Subcutaneous adipose tissue (tissue), 4 donors: ENCODE results near the gene ZNF770. TPM values are rescaled to one million over a fixed set of nuclear protein-coding genes. Genes with fewer than 3 reads are reported as not detected.

Source experiments
- total RNA-seq, 4 donors: library from RNA; depleted of rRNA; stranded (reverse); fragments of >200 nt; gene quantifications; one replicate each; pipeline ENCODE4 v1.1.0, GENCODE V29; 2016
- TF ChIP-seq, protein P1 (sequence below): fragments of 450-650 bp; IDR thresholded peaks from one replicate; pipeline ENCODE4 v1.5.1; 2016; ENCODE audit warnings: low read depth, mild to moderate bottlenecking, control low read depth, antibody characterized with exemption, moderate library complexity

The ZNF770 gene, protein sequence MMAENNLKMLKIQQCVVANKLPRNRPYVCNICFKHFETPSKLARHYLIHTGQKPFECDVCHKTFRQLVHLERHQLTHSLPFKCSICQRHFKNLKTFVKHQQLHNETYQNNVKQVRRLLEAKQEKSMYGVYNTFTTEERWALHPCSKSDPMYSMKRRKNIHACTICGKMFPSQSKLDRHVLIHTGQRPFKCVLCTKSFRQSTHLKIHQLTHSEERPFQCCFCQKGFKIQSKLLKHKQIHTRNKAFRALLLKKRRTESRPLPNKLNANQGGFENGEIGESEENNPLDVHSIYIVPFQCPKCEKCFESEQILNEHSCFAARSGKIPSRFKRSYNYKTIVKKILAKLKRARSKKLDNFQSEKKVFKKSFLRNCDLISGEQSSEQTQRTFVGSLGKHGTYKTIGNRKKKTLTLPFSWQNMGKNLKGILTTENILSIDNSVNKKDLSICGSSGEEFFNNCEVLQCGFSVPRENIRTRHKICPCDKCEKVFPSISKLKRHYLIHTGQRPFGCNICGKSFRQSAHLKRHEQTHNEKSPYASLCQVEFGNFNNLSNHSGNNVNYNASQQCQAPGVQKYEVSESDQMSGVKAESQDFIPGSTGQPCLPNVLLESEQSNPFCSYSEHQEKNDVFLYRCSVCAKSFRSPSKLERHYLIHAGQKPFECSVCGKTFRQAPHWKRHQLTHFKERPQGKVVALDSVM
- 10 to 100 TPM; 18.9 to 33.4 (median 23.4) TPM for total RNA-seq

DNA sequence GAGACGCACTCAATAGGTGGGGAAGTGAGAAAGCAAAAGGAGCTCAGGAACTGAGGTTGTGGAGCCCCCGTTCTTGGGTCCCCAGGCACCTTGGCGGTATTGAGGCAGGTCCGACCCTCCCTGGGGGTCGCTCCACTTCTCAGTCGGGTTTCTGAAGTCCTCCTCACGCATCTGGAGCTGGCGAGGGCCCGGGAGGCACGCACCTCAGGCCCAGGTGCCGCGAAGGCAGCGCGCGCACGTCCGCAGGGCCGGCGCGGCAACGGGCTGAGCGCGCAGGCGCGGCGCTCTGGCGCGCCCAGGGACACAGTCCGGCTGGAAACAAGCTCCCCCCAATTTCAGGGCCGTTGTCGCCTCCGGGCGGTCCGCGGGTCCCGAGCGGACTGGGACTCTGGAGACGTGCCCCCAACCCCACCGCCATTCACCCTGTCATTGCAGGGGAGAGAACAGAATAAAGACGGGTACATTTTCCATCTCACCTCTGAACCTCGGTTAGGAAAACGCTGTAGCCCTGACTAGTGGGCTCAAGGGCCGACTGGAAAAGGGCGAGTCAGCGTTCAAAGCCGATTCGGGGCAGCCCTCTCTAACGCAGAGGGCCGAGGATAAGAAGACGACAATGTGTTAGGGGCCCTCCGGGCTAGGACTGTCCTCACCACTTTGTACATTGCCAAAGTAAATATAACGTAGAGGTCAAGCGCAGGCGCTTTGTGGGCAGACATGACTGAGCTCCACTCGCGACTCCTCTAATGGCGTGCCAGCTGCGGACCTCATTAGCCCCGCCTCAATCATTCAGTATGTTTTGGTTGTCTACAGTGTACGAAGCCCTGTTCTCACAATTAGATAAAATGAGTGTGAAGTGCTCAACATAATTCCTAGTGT lies at the start of gene ZNF770:
Gene ZNF770 (minus strand): TSS at position 261 of the 876 bp plus-strand sequence. CDS start 4,853 bp downstream, outside the sequence.
- TF ChIP-seq, protein P1, sequence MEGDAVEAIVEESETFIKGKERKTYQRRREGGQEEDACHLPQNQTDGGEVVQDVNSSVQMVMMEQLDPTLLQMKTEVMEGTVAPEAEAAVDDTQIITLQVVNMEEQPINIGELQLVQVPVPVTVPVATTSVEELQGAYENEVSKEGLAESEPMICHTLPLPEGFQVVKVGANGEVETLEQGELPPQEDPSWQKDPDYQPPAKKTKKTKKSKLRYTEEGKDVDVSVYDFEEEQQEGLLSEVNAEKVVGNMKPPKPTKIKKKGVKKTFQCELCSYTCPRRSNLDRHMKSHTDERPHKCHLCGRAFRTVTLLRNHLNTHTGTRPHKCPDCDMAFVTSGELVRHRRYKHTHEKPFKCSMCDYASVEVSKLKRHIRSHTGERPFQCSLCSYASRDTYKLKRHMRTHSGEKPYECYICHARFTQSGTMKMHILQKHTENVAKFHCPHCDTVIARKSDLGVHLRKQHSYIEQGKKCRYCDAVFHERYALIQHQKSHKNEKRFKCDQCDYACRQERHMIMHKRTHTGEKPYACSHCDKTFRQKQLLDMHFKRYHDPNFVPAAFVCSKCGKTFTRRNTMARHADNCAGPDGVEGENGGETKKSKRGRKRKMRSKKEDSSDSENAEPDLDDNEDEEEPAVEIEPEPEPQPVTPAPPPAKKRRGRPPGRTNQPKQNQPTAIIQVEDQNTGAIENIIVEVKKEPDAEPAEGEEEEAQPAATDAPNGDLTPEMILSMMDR, result no peak

DNA sequence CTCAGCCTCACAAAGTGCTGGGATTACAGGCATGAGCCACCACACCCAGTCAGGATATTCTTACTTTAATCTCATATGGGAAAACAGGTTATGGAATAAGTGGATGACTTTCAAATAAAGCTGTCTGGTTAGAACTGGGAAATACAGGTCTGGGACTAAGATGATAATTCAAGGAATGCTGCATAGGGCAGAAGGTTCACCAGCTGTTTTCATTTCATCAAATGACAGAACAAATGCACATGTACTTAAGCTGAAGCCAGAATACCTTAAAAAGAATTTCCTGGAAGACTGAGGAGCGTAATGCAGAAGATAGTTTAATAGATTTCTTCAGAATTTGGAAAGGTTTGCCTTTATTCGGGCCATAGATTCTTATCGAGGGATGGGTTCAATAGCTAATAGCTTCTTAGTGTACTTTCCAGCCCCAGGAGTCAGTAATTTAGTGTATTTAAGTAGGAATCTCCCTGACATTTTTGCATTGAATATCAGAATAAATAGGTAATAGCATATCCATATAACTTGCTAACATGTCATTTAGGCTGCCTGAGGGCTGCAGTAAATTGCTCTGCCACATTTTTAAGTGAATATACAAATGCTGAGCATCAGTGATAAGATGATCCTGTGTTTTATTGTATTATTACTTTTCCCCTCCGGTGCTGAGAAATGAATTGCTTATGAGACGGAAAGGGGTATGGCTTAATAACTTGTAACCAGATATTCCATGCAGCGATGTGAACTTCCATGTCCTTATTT lies 40.3 kb upstream of the ZNF770 start:
- TF ChIP-seq, protein P1, result no peak

DNA sequence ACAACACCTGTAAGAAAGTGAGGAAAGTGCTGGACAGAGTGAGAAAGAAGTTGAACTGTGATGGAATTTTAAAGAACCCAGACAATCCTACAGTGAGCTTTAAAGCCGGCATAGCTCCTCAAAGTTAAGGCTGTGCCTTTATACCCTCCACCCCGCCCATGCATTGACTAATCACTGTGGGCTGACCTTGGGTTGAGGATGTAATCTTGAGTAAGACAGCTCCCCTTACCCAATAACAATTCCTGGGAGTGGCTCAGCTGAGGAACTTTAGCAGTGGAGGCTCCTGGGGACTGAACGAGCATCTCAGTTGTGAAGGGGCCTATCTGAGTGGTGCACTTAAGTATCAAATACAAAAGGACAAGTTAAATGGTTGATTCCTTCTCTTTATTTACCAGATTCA lies 35.7 kb upstream of the ZNF770 start:
- TF ChIP-seq, protein P1, result no peak

DNA sequence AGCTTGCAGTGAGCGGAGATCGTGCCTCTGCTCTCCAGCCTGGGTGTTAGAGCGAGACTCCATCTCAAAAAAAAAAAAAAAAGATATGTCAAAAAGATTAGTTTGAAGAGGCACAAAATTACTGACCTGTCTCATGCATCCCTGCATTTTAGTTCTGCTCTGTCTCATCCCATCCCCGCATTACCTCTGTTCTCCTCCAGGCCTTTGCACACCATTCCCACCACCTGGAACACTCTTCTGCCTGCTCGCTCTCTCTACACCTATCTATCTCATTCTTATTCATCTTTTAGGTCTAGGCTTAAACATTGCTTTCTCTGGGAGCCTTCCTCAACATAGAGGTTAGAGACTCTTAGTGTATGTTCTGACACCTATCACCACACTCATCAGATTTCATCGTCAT lies 32.9 kb upstream of the ZNF770 start:
- TF ChIP-seq, protein P1, result no peak

DNA sequence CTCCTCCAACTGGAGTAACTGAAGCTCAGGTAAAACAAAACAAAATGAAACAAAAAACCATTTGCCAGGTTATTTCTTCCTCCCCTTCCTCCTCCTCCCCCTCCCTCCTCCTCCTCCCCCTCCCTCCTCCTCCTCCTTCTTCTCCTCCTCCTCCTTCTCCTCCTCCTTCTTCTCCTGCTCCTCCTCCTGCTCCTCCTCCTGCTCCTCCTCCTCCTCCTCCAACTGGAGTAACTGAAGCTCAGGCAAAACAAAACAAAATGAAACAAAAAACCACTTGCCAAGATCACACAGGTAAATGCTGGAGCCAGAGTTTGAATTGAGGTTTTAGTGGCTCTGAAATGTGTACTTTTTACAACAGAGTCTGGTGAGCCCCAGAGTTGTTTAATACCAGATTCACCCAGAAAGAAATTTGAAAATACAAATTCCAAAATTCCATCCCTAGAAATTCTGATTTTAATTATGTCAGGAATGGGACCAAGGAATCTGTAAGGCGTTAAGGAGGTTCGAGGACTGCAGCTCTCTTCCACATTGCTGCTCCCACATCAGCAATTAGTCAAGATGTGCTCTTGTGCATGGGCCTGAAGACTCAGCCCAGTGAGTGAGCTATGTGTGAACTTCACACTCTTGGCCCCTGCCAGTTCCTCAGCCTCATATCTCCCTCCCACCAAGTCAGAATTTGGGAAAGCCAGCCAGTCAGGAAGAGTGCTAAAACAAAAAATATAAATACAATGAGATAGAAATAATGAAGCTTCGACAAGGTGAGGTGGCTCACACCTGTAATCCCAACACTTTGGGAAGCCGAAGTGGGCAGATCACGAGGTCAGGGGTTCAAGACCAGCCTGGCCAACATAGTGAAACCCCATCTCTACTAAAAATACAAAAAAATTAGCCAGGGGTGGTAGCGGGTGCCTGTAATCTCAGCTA lies 31.6 kb upstream of the ZNF770 start:
- TF ChIP-seq, protein P1, result no peak

DNA sequence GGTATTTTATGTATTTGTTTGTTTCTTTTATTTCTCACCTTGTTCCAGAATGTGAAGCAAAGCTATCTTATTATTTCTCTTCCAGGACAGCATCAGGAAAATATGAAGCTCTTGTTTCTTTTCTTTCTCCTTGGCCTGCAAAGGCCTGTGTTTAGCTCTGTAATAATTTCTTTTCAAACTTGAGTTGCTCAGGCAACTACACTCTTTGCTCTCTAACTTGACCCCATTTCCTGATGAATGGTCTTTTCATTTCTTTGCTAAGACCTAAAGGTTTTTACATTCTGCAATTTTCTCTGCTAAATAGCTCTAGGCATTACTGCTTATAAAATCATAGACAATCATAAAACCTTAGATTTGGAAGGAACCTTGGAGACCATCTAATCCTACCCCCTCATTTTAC lies 26.2 kb upstream of the ZNF770 start:
- TF ChIP-seq, protein P1, result no peak
